HG03108 (cell line): ENCODE measurements around the gene RALY.
A peak's percentile ranks its signal among the peaks of the same experiment; 100 is the strongest.

ENCODE experiments used
- ATAC-seq: cut with Tn5 transposase; IDR thresholded peaks from one replicate; pipeline ENCODE4 v1.9.1; 2021; ENCODE audit warnings: moderate library complexity; ENCODE audit not compliant: unreplicated experiment

The RALY gene

GRCh38 chr20:33985830-33986229, 7.9 kb upstream of the RALY start:
- no peak for ATAC-seq

- no peak for ATAC-seq
Observed at GRCh38 chr20:33986560-33987216, 7.0 kb upstream of the RALY start.

- no peak for ATAC-seq
Observed at GRCh38 chr20:33990075-33990474, 3.6 kb upstream of the RALY start.

- ATAC-seq: no peak
Observed at GRCh38 chr20:33991502-33991901, 2.2 kb upstream of the RALY start.

DNA sequence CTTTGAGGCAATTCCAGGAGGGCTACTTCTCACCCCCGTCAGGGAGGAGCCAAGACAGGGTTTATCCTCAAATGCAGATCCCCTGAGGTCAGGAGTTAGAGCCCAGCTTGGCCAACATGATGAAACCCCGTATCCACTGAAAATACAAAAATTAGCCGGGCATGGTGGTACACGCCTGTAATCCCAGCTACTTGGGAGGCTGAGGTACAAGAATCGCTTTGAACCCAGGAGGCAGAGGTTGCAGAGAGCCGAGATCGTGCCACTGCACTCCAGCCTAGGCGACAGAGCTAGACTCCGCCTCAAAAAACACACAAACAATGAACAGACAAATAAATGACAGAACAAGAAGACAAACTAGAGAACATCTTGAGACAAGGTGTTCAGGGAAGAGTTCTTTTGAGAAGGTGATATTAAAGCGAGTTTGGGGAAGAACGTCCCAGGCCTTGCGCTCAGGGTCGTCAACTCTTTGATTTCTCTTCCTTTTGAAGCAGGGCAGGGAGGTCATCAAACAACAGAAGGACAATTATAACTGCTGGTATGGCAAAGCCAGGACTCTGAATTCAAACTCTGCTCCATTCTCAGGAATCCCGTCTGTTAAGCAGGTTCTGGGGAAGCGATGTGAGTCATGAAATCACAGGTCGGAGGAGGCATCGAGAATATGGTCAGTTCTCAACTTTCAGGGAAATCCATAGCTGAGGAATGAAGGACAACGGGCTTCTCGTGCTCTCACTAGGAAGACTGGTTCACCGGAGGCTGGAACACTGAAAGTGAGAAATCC, 1.4 kb upstream of the RALY start:
- ATAC-seq: no peak

DNA sequence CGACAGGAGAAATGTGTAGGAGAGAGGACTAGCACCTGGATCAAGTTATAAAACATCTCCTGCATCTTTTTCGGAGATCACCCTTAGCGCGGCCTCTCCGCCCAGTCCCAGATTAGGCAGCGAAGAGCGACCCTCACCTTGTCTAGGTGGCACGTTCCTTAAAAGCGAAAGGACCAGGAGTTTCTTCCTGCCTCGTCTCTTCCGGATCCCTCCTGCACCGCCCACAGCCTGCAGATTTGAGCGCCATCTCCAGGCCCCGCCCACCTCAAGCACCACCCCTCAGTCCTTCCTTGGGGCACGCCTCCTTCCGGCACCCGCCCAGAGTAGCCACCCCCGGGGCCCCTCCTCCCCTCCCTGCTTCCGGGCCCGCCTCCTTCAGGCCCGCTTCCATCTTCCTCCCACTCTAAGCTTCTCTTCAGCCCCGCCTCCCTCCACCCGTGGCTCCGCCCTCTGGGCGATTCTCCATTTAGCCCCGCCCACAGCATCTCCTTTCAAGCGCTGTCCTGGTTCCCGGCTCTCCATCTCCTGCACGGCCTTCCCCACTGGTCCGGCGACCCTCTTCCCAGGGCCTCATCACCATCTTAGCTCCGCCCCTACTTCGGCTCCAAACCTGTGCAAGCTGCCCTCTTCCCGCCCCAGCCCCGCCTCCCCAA, 662 bp upstream of the RALY start:
- peak; percentile 69 for ATAC-seq

GRCh38 chr20:33994222-33994913, 657 bp downstream of the RALY start:
- ATAC-seq: peak; percentile 28

DNA sequence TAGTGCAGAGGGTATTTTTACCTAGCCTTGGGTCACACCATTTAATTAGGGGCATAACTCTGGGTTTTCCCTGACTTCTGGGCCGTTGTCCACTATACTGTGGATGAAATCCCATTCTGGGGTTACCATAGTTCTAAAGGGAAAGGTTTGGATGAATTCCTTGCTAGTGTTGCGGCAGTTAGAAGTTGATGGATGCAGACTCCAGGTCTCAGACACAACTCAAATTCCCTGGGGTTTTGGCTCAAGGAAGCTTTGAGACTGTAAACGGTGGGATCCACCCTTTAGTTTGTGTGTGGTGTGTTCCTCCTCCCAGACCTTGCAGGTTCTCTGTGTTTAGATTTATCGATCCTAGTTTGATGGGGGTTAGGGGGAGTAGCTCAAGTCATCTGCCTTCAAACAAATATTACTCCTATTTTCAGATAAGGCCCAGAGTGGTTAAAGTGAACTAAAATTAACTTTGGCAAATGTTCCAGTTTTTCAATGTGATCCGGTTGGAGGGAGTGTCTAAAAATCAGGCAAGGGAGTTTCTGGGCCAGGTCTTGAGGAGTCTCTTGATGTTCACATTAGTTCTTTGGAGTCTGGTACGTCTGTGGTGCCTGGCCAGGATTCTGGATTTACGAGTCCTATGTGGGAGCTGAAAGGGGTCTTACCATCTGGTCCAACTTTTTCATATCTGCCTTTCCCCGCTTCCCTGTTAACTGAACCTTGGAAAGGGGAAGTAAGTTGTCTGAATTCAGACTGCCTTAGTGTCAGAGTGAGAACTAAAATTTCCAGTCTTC, 1.5 kb downstream of the RALY start:
- no peak for ATAC-seq

DNA sequence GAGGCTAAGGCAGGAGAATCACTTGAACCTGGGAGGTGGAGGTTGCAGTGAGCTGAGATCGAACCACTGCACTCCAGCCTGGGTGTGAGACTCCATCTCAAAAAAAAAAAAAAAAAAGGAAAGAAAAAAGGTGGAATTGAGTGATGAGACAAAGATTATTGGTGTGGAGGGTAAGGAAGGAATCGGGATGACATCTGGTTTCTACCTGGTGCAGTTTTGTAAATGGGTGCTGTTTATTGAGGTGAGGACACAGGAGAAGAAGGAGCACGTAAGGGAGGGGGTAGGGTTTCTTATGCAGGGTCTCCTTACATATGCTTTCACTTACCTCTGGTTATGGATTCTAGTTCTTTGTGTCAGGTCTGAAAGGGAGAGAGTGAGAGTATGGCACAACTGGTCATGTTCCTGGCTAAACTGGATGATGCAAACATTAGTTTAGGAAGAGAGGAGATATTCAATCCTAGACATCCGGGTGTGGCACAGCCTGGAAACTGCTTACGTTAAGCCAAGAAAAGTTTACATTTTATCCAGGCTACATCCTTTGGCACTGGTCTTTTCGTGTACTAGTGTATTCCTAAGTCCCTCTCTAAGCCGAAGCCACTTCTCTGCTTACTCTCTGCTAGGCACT, 5.4 kb downstream of the RALY start:
- no peak for ATAC-seq

DNA sequence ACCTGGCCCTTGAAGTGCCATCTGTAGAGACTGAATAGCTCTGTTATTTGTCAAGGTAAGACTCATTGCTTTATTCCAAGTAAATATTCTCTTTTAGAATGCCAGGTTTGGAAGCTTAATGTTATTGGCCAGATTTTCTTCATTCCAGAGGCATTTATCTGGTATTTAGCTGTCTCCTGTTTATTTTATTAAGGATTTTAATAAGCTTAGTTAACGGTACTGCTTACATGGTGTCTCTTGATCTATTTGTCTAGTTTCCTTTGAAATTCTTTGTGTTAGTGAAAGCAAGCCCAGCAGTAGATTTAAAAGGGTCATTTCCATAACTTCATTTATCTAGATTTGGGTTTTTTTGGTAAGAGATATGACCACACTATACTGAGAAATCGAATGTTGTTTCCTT, 7.7 kb downstream of the RALY start:
- ATAC-seq: no peak

DNA sequence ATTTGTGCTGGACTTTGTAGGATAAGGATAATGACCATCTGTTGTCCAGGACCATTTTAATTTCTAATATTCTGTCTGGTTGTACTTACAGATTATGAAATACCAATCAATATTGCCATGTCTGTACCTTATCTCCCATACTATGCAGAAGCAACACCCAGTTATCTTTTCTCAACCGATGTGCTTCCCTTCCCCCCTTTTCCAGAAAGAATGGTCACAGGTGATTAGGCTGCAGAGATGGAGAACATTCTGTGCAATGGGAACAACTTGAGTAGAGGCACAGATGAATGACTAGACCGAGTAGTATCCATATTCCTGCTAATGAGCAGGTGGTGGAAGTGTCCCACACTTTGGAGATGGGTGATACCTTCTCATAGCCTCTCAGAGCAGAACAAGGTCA, 10.5 kb downstream of the RALY start:
- no peak for ATAC-seq

DNA sequence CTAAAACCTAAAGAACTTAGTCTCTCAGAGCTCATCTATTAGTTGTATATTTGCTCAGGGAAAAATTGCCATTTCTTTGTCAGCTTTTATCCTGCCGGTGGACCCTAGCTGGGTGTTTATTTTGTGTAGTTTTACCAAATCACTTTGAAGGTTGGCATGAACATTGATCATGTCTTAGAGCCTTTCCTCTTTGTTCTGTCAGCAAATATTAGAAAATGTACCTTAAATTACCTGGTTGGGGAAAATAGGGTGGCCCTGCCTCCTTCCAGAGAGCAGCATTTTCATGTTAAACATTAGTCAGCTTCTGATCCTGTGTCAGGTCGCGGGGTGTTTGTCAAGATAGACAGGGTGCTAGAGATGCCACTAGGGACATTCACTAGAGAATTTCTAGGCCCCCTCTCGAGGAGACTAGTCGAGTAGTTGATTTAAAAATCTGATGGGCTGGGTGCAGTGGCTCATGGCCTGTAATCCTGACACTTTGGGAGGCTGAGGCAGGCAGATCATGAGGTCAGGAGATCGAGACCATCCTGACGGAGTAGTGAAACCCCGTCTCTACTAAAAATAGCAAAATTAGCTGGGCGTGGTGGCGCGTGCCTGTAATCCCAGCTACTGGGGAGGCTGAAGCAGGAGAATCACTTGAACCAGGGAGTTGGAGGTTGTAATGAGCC, 11.2 kb downstream of the RALY start:
- ATAC-seq: no peak

DNA sequence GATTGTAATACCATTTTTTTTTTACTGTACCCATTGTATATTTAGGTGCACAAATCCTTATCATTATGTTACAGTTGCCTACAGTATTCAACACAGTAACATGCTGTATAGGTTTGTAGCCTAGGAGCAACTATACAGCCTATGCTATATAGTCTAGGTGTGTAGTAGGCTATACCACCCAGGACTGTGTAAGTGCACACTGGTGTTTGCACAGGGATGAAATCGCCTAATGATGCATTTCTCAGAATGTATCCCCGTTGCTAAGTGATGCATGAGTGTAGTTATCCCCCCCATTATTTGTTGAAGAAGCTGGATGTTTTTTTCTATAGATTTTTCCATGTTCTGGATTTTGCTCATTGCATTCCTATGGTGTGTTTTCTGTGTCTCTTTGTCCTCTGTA, 12.9 kb downstream of the RALY start:
- ATAC-seq: no peak

- ATAC-seq: no peak
Observed at GRCh38 chr20:34008477-34008876, 14.8 kb downstream of the RALY start.

- ATAC-seq: no peak
Observed at GRCh38 chr20:34010405-34010931, 16.8 kb downstream of the RALY start.

GRCh38 chr20:34011275-34011674, 17.6 kb downstream of the RALY start:
- no peak for ATAC-seq

DNA sequence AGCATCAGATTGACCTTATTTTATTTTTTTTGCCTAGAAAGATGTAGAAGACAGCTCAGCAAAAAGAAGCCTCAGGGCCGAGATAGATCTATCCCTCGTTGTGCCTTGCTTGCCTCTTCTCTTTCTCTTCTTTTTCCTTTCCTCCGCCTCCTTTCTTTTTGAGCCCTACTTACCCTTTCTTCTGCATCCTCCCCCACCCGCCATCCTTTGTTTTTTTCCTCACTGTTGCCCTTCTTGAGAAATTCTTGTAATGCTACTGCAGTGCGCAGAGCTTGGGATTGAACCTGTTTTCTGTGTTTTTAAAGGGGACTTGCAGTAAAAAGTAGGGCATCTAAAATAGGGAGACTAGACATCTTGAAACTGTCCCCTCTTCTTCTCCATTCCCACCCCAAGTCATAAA, 18.6 kb downstream of the RALY start:
- no peak for ATAC-seq

DNA sequence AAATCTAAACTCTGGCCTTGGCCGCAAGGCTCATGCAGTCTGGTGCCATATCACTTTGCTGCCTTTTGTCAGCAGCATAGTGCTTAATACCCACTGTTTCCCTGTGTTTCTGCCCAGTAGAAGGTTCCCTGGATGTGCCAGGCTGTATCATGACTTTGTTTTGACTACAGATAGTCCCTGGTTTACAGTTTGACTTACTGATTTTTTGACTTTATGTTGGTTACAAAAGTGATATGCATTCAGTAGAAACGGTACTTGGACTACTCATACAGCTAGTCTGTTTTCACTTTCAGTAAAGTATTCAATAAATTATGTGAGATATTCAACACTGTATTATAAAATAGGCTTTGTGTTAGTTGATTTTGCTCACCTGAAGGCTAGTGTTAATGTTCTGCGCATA, 19.0 kb downstream of the RALY start:
- no peak for ATAC-seq

DNA sequence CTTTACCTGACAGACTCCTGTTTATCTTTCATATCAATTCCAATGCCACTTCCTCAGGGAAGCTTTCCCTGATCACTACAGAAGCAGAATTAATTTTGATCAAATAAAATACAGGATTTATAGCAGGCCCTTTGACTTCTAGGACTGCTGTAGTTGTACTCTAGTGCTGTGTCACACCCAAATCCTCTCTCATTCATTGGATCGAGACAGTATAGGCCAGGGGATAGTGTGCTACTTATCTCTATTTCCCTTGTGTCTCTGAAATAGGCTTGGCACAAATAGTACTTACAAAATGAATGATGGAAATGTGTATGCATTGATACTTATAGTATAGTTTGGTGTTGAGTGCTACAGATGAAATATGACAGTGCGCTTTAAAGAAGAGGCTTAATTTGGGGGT, 19.8 kb downstream of the RALY start:
- ATAC-seq: no peak

DNA sequence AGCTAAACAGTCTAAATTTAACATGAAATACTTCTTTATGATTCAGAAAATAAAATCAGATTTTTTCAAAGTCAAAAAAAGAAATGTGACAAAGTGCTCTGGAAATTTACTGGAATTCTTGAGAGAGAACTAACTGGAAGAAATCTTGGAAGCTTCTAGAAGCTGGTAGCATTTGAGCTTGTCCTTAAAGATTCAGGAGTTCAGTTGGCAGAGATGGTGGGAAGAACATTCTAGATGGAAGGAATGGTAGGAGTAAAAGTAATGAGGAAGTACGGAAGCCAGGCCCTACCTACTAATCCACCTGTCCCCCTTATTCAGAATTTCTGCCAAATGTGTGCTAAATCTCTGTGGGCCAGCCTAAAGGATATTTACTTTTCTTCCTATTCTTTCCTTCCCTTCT, 21.2 kb downstream of the RALY start:
- ATAC-seq: no peak
